Mesothelial cell of epicardium (in vitro differentiated cells): ENCODE results near the gene CST4. TPM values are rescaled to one million over a fixed set of nuclear protein-coding genes. Genes with fewer than 3 reads are reported as not detected.
"Not testable (repeated sequence)": the region's sequence is repeated elsewhere in the genome, so short reads cannot be mapped to it uniquely, and the experiment has no call there.

Source experiments
- DNase-seq, 2 experiments: peaks; one replicate each; pipeline ENCODE4 v3.0.0; 2021; ENCODE audit warnings: low spot score in 2 of 2; ENCODE audit not compliant: unreplicated experiment in 2 of 2
- H3K27ac Mint-ChIP-seq: 2 replicates; pipeline ENCODE4 v1.8.0; 2021; ENCODE audit warnings: mixed read lengths
- H3K27me3 Mint-ChIP-seq: 2 replicates; pipeline ENCODE4 v1.8.0; 2021; ENCODE audit warnings: low read depth, mixed read lengths
- H3K36me3 Mint-ChIP-seq: 2 replicates; pipeline ENCODE4 v1.8.0; 2021; ENCODE audit warnings: mixed read lengths
- H3K4me1 Mint-ChIP-seq: 2 replicates; pipeline ENCODE4 v1.8.0; 2021; ENCODE audit warnings: mixed read lengths
- H3K4me3 Mint-ChIP-seq: 2 replicates; pipeline ENCODE4 v1.8.0; 2021; ENCODE audit warnings: mild to moderate bottlenecking, moderate library complexity, mixed read lengths
- H3K9me3 Mint-ChIP-seq: 2 replicates; pipeline ENCODE4 v1.8.0; 2021; ENCODE audit warnings: mixed read lengths
- total RNA-seq: library from RNA; stranded (reverse); gene quantifications from 3 replicates; pipeline ENCODE4 v1.2.1, GENCODE V29; 2021
- TF ChIP-seq, protein P1 (sequence below): fragments of 200-600 bp; sonication (generic); IDR thresholded peaks from one replicate; pipeline ENCODE4 v1.5.0; 2021; ENCODE audit warnings: antibody characterized with exemption; ENCODE audit not compliant: unreplicated experiment

The CST4 gene
- total RNA-seq, 1 donor from 2014 or later = not detected

DNA sequence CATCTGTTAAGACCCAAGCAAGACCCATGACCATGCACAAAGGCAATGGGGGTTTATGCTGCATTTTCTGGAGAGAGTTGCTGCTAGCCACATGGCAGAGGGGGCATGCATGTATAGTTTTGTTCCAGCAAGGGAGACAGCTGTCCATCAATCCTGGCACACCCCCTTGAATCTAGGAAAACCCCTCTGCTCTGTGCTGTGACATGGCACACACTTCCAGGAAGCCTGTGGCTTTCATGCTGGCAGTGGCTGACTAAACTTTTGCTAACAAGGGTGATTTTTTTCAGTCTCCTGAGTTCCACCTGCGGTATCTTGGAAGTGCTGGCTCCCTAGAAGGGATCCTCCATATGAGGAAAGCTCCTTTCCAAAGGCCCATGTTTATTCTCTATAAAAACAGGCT lies 9.1 kb upstream of the CST4 start:
- TF ChIP-seq, protein P1, sequence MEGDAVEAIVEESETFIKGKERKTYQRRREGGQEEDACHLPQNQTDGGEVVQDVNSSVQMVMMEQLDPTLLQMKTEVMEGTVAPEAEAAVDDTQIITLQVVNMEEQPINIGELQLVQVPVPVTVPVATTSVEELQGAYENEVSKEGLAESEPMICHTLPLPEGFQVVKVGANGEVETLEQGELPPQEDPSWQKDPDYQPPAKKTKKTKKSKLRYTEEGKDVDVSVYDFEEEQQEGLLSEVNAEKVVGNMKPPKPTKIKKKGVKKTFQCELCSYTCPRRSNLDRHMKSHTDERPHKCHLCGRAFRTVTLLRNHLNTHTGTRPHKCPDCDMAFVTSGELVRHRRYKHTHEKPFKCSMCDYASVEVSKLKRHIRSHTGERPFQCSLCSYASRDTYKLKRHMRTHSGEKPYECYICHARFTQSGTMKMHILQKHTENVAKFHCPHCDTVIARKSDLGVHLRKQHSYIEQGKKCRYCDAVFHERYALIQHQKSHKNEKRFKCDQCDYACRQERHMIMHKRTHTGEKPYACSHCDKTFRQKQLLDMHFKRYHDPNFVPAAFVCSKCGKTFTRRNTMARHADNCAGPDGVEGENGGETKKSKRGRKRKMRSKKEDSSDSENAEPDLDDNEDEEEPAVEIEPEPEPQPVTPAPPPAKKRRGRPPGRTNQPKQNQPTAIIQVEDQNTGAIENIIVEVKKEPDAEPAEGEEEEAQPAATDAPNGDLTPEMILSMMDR = no peak
- Mint-ChIP-seq H3K4me1 (peaks cover 5% of the 10 kb centered on the region), H3K27ac (no peak overlapping the region), H3K27me3 (peaks cover 41% of the 10 kb centered on the region), H3K9me3 (no peaks in the 10 kb centered on the region), H3K4me3 (no peak overlapping the region), H3K36me3 (no peaks in the 10 kb centered on the region)
- no peak for DNase-seq

DNA sequence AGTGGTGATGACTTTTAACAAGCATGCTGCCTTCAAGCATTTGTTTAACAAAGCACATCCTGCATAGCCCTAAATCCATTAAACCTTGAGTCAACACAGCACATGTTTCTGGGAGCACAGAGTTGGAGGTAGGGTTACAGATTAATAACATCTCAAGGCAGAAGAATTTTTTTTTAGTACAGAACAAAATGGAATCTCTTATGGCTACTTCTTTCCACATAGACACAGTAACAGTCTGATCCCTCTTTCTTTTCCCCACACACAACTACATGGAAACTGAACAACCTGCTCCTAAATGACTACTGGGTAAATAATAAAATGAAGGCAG lies 6.2 kb upstream of the CST4 start:
- peaks cover 41% of the 10 kb centered on the region for H3K27me3 Mint-ChIP-seq
- not testable (repeated sequence) for DNase-seq, H3K27ac Mint-ChIP-seq, H3K36me3 Mint-ChIP-seq, H3K9me3 Mint-ChIP-seq, H3K4me3 Mint-ChIP-seq, H3K4me1 Mint-ChIP-seq

DNA sequence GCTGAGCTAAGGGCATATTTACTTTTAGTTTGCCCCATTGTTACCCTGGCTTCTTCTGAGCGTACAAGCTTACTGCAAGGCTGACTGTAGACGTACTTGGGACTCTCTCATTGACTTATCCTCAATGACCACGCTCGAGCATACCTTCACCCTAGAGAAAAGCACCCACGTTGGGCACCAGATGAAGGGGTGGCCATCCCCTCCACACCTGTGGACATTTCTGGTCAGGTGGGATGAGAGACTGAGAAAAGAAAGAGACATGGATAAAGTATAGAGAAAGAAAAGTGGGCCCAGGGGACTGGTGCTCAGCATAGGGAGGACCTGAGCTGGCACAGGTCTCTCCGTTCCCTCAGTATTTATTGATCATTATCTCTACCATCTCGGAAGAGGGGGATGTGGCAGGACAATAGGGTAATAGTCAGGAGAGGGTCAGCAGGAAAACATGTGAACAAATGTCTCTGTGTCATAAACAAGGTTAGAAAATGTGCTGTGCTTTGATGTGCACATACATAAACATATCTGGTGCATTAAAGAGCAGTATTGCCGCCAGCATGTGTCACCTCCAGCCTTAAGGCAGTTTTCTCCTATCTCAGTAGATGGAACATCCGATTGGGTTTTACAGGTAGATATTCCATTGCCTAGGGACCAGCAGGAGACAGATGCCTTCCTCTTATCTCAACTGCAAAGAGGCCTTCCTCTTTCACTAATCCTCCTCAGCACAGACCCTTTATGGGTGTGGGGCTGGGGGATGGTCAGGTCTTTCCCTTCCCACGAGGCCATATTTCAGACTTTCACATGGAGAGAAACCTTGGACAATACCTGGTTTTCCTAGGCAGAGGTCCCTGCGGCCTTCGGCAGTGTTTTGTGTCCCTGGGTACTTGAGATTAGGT lies 5.6 kb upstream of the CST4 start:
- DNase-seq, H3K4me1 Mint-ChIP-seq, H3K36me3 Mint-ChIP-seq, H3K4me3 Mint-ChIP-seq, H3K9me3 Mint-ChIP-seq, H3K27ac Mint-ChIP-seq: not testable (repeated sequence)
- H3K27me3 Mint-ChIP-seq = peaks cover 41% of the 10 kb centered on the region

DNA sequence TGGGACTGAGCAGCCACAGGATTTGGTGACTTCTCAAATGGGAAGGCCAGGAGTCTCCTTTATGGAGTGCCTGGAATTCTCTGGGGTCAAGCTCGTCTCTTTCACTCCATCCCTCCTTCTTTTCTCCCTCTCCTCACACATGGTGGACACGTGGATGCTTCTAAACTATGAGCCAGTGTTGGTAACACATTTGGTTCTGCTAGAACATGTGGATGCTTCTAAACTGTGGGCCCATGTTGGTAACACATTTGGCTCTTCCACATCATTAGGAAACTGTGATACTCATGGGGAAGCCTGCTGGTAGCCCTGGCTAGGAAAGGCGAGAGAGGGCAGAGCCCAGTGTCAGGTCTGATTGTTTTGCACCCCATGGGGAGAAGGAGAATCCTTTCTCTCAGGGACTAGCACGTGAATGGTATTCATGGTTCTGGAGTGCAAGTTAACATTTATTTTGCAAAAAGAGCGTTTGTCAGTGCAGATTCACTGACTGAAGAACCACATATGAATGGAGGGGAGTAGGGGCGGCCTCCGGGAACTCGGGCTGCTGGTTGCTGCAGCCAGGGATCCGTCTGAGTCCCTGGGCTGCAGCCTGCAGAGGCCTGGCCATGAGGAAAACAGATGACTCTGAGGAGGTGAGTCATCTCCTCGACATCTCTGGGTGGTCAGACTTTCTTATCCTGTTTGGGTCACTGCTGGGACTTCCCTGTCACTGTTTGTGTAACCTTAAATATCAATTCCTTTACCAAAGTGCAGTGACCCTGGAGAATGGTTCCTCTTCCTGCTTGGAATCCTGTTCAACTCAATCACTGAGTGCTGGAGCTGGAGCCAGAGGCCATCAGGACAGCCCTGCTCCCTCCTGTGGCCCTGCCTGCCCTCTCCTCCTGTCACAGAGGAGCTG lies 4.1 kb upstream of the CST4 start:
- not testable (repeated sequence) for H3K4me3 Mint-ChIP-seq, DNase-seq, H3K27ac Mint-ChIP-seq, H3K9me3 Mint-ChIP-seq, H3K4me1 Mint-ChIP-seq, H3K36me3 Mint-ChIP-seq
- H3K27me3 Mint-ChIP-seq = peaks cover 34% of the 10 kb centered on the region

DNA sequence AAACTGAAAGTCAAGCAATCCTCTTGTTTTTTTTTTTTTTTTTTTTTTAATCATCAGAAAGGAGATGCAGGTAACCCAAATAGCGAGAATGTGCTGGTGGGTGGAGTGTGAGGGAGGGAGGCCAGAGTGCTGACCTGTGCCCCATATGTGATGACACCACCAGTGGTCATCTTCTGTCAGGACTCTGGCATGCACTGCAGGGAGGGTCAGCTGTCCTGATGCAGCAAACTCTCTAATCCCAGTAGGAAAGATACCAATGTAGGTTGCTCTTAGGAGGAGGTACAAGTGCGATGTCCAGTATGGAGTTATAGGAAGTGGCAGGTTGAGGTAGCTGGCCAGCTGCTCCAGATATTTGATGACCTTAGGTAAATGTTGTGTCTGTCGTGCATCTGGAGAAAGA lies 2.8 kb upstream of the CST4 start:
- Mint-ChIP-seq H3K9me3 (no peaks in the 10 kb centered on the region), H3K4me1 (peaks cover 5% of the 10 kb centered on the region), H3K4me3 (no peak overlapping the region), H3K36me3 (no peaks in the 10 kb centered on the region), H3K27me3 (peaks cover 30% of the 10 kb centered on the region), H3K27ac (no peak overlapping the region)
- TF ChIP-seq, protein P1 = no peak
- DNase-seq = no peak

DNA sequence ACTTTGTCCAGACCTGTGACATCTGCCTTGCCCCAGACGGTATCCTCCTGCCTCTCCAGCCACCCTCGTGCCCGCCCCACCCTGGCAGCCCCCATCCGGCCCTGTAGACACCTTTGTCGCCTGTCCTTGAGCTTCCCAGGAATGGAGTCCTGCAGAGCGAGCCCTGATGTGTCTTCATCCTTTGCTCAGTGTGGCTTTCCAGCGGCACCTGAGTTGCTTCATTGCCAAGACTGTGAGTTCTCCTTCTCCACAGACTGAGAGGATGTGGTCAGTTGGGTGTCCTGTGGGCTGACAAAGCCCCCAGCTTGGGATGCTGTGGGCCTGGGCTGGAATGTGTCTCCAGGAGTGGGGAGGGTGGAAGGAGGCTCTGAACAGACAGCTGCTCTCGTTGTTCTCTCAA lies 1.7 kb upstream of the CST4 start:
- Mint-ChIP-seq H3K27ac (no peak overlapping the region), H3K4me1 (peaks cover 5% of the 10 kb centered on the region), H3K4me3 (no peak overlapping the region), H3K27me3 (peaks cover 20% of the 10 kb centered on the region), H3K36me3 (no peaks in the 10 kb centered on the region), H3K9me3 (no peaks in the 10 kb centered on the region)
- TF ChIP-seq, protein P1 = no peak
- DNase-seq = no peak

DNA sequence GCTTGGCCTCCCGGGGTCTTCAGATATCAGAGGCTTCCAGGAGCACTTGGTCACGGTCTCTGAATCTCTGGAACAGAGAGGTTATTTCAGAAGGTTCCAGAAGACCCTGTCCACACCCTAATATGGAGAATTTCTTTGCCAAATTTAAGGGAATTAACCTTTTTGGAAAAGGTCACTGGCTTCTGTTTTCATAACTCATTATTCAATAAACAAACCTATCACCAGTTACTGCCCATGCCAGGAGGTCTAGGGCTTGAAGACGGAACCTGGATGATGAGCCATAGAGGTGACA lies 507 bp upstream of the CST4 start:
- Mint-ChIP-seq H3K4me1 (no peaks in the 10 kb centered on the region), H3K9me3 (no peaks in the 10 kb centered on the region), H3K27ac (no peak overlapping the region), H3K4me3 (no peak overlapping the region), H3K36me3 (no peaks in the 10 kb centered on the region), H3K27me3 (peaks cover 10% of the 10 kb centered on the region)
- TF ChIP-seq, protein P1 = no peak
- no peak for DNase-seq
